Uterus (tissue), 2 donors: ENCODE measurements around the gene GFPT2.

Experiments
- POLR2A ChIP-seq, 2 donors: fragments of 450-650 bp; IDR thresholded peaks; one replicate each; pipeline ENCODE4 v1.6.1; 2016; ENCODE audit warnings: antibody characterized with exemption in 2 of 2, mild to moderate bottlenecking in 1 of 2, moderate library complexity in 1 of 2
- TF ChIP-seq, protein P1 (sequence below), 4 experiments: fragments of 200-600 bp in 2 of 4; fragments of 450-650 bp in 2 of 4; sonication (generic) in 2 of 4; IDR thresholded peaks; one replicate each; pipeline ENCODE4 v1.5.1; 2016 to 2019; ENCODE audit warnings: antibody characterized with exemption in 4 of 4, mild to moderate bottlenecking in 2 of 4, moderate library complexity in 1 of 4

DNA sequence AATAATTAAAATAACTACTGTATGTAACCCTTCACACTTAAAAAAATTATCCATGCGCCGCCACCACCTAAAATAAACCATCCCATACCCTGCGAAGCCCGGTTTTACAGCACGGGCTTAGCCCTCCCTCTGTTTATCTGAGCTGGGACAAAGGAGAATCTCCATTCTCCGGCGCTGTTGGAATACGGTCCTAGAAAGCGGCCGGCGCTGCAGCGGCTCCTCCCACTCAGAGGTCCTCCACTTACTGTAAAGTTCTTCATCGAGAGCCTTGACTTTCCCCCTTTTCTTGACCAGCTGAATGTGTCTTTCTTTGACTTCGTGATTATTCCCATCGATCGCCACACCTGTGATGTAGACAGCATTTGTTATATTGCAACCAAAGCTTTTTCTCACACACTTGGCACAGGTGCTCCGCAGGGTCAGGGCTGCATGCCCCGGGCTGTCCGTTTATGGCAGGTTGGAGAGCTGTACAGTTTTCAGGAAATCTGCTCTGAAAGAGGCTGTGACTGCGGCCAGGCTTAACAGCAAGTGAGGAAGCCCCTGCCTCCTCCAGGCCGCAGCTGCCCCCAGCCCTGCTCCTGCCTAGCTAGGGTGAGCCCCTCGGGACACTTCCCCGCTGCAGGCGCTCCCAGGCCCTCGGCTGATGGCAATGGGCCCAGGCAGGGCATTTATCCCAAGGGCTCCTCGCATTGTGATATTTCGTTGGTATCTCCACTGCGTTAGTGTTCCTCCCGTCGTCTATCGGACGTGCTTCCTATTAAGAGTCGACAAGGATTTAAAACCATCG, 16.7 kb downstream of the GFPT2 start:
- TF ChIP-seq, protein P1, sequence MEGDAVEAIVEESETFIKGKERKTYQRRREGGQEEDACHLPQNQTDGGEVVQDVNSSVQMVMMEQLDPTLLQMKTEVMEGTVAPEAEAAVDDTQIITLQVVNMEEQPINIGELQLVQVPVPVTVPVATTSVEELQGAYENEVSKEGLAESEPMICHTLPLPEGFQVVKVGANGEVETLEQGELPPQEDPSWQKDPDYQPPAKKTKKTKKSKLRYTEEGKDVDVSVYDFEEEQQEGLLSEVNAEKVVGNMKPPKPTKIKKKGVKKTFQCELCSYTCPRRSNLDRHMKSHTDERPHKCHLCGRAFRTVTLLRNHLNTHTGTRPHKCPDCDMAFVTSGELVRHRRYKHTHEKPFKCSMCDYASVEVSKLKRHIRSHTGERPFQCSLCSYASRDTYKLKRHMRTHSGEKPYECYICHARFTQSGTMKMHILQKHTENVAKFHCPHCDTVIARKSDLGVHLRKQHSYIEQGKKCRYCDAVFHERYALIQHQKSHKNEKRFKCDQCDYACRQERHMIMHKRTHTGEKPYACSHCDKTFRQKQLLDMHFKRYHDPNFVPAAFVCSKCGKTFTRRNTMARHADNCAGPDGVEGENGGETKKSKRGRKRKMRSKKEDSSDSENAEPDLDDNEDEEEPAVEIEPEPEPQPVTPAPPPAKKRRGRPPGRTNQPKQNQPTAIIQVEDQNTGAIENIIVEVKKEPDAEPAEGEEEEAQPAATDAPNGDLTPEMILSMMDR (IDR thresholded peaks at IDR 0.05), result no peak
- no peak for TF ChIP-seq POLR2A (IDR thresholded peaks at IDR 0.05)
